GM11168 (cell line): ENCODE data around the gene LDB1.

ENCODE experiments used
- in situ Hi-C: fragments of 300-500 bp; cut with MboI; formaldehyde crosslinking; loops from one replicate; pipeline ENCODE4 v1.12.0; 2022; ENCODE audit warnings: low sequenced_read_pairs; ENCODE audit not compliant: unreplicated experiment

Gene LDB1

GRCh38 chr10:102139281-102140110 is 19.3 kb upstream of the LDB1 start:
- in situ Hi-C loops = no loop called here

DNA sequence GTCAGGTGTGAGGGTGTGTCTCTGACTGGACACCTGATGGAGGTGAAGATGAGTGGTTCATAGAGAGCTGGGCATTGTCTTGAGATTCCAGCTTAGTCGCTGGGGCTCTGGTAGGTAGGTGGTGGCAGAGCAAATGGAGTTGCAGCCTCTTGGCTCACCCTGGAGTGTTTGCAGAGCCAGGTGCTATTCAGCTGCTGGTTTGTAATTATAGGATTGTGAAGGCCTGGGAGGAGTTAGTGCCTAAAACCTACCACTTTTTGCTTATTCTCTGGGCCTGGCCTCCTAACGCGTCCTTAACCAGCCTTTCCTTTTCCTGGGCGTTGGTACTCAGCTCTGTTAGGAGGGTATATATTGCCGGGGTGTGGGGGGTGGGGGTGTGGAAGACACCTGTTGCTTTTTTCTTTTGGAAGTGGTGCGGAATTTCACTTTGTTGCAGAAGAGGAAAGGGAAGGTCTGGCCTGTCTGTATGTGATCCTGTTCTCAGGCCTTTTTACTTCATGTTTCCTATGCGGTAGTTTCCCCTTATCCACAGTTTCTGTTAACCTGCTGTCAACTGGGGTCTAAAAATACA is 15.9 kb upstream of the LDB1 start:
- in situ Hi-C loops = no loop called here

- in situ Hi-C loops = no loop called here
Observed at GRCh38 chr10:102134416-102134815, 14.2 kb upstream of the LDB1 start.

DNA sequence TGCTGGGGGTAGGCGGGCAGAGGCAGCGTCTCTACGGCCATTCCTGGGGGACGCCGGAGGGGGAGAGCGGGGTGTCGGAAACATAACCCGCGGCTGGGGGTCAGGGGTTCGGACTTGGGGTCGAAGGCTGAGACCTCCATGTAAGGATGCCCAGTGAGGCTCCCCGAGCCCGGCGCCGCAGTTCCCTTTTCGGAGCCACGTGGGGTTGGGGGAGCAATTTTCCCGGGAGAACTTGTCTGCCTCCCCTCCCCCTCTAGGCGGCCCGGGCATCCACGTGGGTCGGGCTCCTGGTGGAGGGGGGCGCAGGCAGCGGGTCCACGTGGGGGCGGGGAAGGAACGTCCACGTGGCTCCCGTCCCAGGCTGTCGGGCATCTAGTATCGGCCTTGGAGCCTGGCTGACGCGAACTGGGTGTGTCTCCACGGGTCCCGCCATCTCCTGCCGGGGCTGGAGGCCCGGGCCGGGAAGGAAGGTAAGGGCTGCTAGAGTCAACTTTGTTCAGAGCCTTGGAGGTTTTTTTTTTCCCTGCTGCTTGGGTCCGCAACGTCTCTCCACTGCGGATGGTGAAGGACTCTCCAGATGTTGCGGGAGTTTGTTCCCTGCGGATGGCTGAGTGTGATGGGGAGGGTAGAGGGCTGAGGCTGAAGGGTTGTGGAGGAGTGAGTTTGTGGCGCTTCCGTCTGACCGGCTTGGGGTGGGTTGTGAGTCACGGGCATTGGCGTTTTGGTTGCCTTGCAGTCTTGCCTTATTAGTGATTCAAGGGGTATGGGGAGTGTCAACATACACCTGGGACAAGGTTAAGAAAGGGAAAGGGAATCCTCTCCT is 13.4 kb upstream of the LDB1 start:
- in situ Hi-C loops = no loop called here

DNA sequence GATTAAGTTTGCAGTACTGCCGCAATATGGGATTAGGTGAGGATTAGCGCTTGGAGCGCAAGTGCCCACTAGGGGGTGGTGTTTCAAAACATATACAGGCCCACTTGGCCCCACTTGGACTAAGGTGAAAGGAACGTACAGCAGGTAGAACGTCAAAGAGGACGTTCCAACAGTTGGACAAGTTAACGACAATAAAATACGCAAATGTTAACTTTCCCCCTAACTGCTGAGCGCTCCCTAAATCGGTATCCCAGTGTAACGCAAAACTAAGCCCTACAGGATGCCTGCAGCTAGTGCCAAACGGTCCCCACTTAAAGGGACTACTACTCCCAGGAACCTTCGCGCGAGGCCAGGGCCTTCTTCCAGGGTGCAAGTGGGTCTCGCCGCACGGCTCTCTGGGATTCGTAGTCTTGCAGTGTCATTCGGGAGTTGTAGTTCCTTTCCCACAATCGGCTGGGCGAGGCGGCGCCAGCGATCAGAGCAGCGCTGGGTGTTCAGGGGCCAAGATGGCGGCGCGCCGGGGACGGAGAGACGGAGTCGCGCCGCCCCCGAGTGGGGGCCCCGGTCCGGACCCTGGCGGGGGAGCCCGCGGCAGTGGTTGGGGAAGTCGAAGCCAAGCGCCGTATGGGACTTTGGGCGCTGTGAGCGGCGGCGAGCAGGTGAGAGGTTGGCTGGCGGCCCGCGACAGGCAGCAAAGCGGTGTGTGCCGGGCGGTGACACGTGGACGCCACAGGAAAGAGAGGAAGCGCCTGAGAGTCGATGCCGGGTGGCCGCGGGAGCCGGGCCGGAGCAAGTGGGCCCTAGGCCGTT is 12.6 kb upstream of the LDB1 start, which contains the start of gene PPRC1:
TSS of gene PPRC1 (plus strand) at position 478 of the 810 bp plus-strand sequence. CDS start at position 507, 29 bp downstream.
- in situ Hi-C loops = no loop called here

- in situ Hi-C loops = no loop called here
Observed at GRCh38 chr10:102132193-102132562, 12.0 kb upstream of the LDB1 start.

DNA sequence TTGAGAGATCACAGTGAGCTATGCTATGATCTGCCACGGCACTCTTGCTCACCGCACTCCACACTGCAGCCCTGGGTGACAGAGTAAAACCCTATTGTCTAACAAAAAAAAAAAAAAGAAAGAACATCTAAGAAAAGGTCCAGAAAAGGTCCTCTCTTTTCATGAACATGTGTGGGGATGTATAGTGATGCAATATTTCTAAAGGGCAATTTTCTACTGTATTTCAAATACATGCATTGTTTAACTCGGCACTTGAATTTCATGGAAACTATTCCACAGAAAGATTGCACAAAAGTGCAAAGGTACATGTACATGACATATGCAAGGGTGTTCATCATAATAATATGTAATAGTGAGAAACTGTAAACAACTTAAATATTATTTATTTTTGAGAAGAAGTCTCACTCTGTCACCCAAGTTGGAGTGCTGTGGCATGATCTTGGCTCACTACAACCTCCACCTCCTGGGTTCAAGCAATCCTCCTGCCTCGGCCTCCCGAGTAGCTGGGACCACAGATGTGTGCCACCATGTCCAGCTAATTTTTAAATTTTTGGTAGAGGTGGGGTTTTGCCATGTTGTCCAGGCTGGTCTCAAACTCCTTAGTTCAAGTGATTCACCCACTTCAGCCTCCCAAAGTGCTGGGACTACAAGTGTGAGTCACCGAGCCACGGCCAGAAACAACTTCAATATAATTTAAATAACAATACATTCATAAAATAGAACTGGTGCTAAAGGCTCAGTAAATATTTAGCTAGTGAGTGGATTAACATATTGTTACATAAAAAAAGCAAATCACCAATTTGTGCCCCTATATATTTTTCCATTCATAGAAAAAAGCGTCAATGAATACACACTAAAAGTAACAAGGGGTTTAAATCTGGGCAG is 11.4 kb upstream of the LDB1 start:
- in situ Hi-C loops = no loop called here

GRCh38 chr10:102123223-102123622 is 3.1 kb upstream of the LDB1 start:
- in situ Hi-C loops = no loop called here

DNA sequence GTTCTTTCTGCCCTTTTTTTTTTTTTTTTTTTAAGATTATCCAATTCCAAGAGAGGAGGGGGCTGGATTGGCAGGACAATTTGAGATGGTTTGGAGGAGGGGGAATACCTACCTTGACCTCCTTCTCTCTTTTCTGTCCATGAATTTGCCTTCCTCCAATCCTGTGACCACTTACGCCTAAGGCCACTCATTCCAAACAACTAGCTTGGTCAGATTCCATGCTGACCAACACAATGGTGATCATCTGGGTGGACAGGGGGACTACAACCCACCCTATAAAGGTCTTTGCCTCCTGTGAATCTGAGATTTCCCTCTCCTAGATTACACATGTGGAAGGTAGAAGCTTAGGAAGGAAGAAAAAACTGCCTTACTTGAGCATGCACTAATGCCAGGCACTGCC is 2.3 kb upstream of the LDB1 start:
- in situ Hi-C loops = no loop called here

GRCh38 chr10:102121739-102122372 is 1.7 kb upstream of the LDB1 start:
- in situ Hi-C loops = no loop called here

GRCh38 chr10:102120991-102121738 is 997 bp upstream of the LDB1 start:
- in situ Hi-C loops = no loop called here

GRCh38 chr10:102119417-102120141 is 589 bp downstream of the LDB1 start:
- in situ Hi-C loops = no loop called here

DNA sequence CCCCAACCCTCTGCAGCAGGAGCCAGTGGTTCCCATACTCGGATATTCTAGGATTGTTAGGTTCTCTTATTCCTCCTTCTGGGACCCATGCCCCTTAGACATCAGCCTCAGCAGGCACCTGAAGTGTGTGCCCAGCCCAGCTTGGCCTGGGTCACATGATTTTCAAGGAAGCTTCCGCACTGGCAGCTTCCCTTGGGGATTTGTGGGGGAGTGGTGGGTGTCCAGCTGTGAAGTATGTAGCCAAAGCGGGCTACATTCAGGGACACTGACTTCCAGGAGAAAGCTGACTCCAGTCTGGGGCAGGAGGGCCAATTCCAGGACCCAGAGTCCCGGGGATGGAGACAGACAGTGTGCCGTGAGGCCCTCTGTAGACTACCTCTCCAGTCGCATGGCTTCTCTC is 1.3 kb downstream of the LDB1 start:
- in situ Hi-C loops = no loop called here

DNA sequence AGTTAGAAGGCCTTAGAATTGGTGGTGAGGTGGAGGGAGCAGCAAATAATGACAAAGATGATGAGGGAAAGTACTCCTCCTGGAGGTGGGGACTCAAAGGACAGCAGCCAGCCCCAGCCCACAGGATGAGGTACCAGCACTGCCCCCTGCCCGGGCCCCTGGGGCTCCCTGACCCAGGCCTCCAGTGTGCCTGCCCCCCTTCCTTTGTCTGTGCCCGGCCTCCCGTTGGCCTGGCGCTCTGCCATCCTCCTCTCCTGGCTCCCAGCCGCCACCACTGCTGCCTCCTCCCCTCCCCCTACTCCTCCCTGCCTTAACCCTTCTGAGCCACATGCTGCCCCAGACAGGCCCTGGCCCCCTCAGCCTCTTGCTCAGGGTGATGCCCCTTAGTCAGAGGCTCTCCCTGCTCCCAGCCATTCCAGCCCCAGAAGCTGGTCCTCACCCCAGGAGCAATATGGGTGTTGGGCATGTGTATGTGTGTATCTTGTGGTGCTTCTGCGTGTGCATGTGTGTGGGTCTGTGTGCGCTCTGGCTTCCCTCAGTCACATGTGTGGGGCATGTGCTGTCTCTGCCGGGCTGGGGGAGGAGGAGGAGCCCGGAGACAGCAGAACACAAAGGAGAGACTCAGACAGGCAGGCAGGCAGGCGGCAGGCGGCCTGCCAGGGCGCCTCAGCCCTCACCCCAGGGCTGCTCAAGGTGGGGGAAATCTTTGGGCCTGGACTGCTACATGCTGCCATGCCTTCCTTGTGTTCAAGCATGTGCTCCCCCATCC is 2.6 kb downstream of the LDB1 start:
- in situ Hi-C loops = no loop called here

DNA sequence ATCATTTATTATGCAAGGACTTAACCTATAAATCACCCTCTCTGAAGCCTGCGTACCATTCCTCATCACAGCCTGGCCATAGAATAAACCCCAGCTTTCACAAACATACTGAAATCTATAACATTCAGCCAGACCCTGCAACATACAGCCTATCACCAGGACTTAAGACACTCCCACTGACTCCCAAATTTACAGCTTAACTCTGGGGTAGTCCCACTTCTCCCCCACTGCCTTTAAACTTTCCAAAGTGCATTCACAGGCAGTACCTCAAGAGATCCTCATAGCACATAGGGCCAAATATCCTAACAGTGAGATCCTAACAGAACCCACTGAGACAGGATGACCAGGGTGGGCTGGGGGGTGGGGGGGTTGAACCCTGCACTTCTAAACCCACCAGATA is 3.5 kb downstream of the LDB1 start:
- in situ Hi-C loops = no loop called here

DNA sequence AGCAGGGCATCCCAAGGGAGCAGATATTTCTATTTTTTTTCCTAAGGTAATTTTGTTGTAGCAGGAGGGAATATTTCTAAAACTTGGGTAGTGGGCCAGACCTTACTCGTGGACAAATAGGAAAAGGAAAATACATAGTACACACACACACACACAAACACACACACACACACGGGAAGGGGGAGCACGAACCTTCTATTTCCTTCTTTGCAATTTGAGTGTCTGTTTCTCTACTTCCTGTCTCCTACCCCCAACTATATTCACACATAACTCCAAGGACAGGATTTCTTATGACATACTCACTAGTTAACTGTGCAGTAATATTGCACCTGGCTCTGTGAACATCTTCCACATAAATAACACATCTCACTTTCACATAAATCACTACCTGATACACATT is 4.4 kb downstream of the LDB1 start:
- in situ Hi-C loops = no loop called here
